ENCODE data around the gene SUPT20HL2. TPM values are rescaled to one million over a fixed set of nuclear protein-coding genes. Genes with fewer than 3 reads are reported as not detected.
"Not testable (repeated sequence)": the region's sequence is repeated elsewhere in the genome, so short reads cannot be mapped to it uniquely, and the experiment has no call there.

SUPT20HL2 gene
- total and polyA plus RNA-seq, 5 donors, result not detected

- intact Hi-C loops (cut with DNase I); H3K9me3 ChIP-seq (ENCODE audit: control insufficient read depth, low read length); DNase-seq; H3K4me1 ChIP-seq (ENCODE audit: control insufficient read depth, insufficient read depth, low read length); H3K27me3 ChIP-seq (ENCODE audit: control insufficient read depth, insufficient read depth); H3K27ac ChIP-seq (ENCODE audit: low read length); ATAC-seq; H3K4me3 ChIP-seq (ENCODE audit: low read length): not testable (repeated sequence)
- WGBS, result 93% methylated on average over 6 of the region's 6 CpGs
Measured at GRCh38 chrX:24309580-24310374, 4.1 kb downstream of the SUPT20HL2 start.

- 89% methylated on average over 4 of the region's 4 CpGs for WGBS
- DNase-seq; intact Hi-C loops (cut with DNase I): not testable (repeated sequence)
Measured at GRCh38 chrX:24308803-24309202, 5.1 kb downstream of the SUPT20HL2 start.

GRCh38 chrX:24306440-24306839, 7.4 kb downstream of the SUPT20HL2 start:
- ATAC-seq, result no peak
- 56% methylated on average over 6 of the region's 6 CpGs for WGBS
- no peaks in the 10 kb centered on the region for H3K9me3 ChIP-seq (ENCODE audit: control insufficient read depth, low read length)
- DNase-seq, result no peak
- H3K4me1 ChIP-seq (ENCODE audit: control insufficient read depth, insufficient read depth, low read length), result no peaks in the 10 kb centered on the region
- H3K27me3 ChIP-seq (ENCODE audit: control insufficient read depth, insufficient read depth), result no peaks in the 10 kb centered on the region
- H3K27ac ChIP-seq (ENCODE audit: low read length), result no peak overlapping the region
- intact Hi-C loops (cut with DNase I), result no loop called here
- no peak overlapping the region for H3K4me3 ChIP-seq (ENCODE audit: low read length)

More at GRCh38 chrX:24308803-24309202, 5.1 kb downstream of the SUPT20HL2 start:
- not testable (repeated sequence) for ATAC-seq; H3K27ac ChIP-seq (ENCODE audit: low read length); H3K4me1 ChIP-seq (ENCODE audit: control insufficient read depth, insufficient read depth, low read length); H3K9me3 ChIP-seq (ENCODE audit: control insufficient read depth, low read length); H3K4me3 ChIP-seq (ENCODE audit: low read length); H3K27me3 ChIP-seq (ENCODE audit: control insufficient read depth, insufficient read depth)

- DNase-seq (peak in 2 of 3 donors; percentile 77 to 80), ATAC-seq (peak; percentile 58 to 59)
- 45% methylated on average over 6 of the region's 7 CpGs for WGBS
Measured at GRCh38 chrX:24305905-24306304, 8.0 kb downstream of the SUPT20HL2 start.

GRCh38 chrX:24301806-24302205, 12.1 kb downstream of the SUPT20HL2 start:
- H3K9me3 ChIP-seq (ENCODE audit: control insufficient read depth, low read length), result no peaks in the 10 kb centered on the region
- no peaks in the 10 kb centered on the region for H3K27me3 ChIP-seq (ENCODE audit: control insufficient read depth, insufficient read depth)
- H3K4me1 ChIP-seq (ENCODE audit: control insufficient read depth, insufficient read depth, low read length), result no peaks in the 10 kb centered on the region
- intact Hi-C loops (cut with DNase I), result no loop called here
- H3K27ac ChIP-seq (ENCODE audit: low read length), result no peak overlapping the region
- no peak overlapping the region for H3K4me3 ChIP-seq (ENCODE audit: low read length)
- whole genome bisulfite sequencing, result 94% methylated on average over 2 of the region's 2 CpGs
- ATAC-seq, result no peak
- DNase-seq, result no peak

More at GRCh38 chrX:24305905-24306304, 8.0 kb downstream of the SUPT20HL2 start:
- no peaks in the 10 kb centered on the region for H3K4me1 ChIP-seq (ENCODE audit: control insufficient read depth, insufficient read depth, low read length)
- intact Hi-C loops (cut with DNase I), result no loop called here
- H3K27me3 ChIP-seq (ENCODE audit: control insufficient read depth, insufficient read depth), result no peaks in the 10 kb centered on the region
- no peak overlapping the region for H3K27ac ChIP-seq (ENCODE audit: low read length)
- H3K4me3 ChIP-seq (ENCODE audit: low read length), result no peak overlapping the region
- no peaks in the 10 kb centered on the region for H3K9me3 ChIP-seq (ENCODE audit: control insufficient read depth, low read length)

GRCh38 chrX:24301060-24301459, 12.8 kb downstream of the SUPT20HL2 start:
- no peak overlapping the region for H3K4me3 ChIP-seq (ENCODE audit: low read length)
- no peak for DNase-seq
- H3K27me3 ChIP-seq (ENCODE audit: control insufficient read depth, insufficient read depth), result no peaks in the 10 kb centered on the region
- H3K27ac ChIP-seq (ENCODE audit: low read length), result no peak overlapping the region
- H3K4me1 ChIP-seq (ENCODE audit: control insufficient read depth, insufficient read depth, low read length), result no peaks in the 10 kb centered on the region
- WGBS, result 85% methylated on average over 1 of the region's 1 CpG
- ATAC-seq, result no peak
- intact Hi-C loops (cut with DNase I), result no loop called here
- H3K9me3 ChIP-seq (ENCODE audit: control insufficient read depth, low read length), result no peaks in the 10 kb centered on the region

GRCh38 chrX:24298191-24298590, 15.7 kb downstream of the SUPT20HL2 start:
- Histone ChIP-seq H3K9me3 (ENCODE audit: control insufficient read depth, low read length) (no peaks in the 10 kb centered on the region), H3K27me3 (ENCODE audit: control insufficient read depth, insufficient read depth) (no peaks in the 10 kb centered on the region), H3K4me3 (ENCODE audit: low read length) (no peak overlapping the region), H3K27ac (ENCODE audit: low read length) (no peak overlapping the region), H3K4me1 (ENCODE audit: control insufficient read depth, insufficient read depth, low read length) (no peaks in the 10 kb centered on the region)
- intact Hi-C loops (cut with DNase I), result no loop called here
- 58% methylated on average over 3 of the region's 3 CpGs for WGBS
- DNase-seq (no peak), ATAC-seq (no peak)

GRCh38 chrX:24294619-24295018, 19.2 kb downstream of the SUPT20HL2 start:
- no peak overlapping the region for H3K4me3 ChIP-seq (ENCODE audit: low read length)
- no peak for ATAC-seq
- H3K9me3 ChIP-seq (ENCODE audit: control insufficient read depth, low read length), result no peaks in the 10 kb centered on the region
- DNase-seq, result peak in 2 of 3 donors; percentile 56 to 69
- intact Hi-C loops (cut with DNase I), result no loop called here
- WGBS, result 44% methylated on average over 13 of the region's 13 CpGs
- H3K4me1 ChIP-seq (ENCODE audit: control insufficient read depth, insufficient read depth, low read length), result peaks cover 4% of the 10 kb centered on the region
- no peaks in the 10 kb centered on the region for H3K27me3 ChIP-seq (ENCODE audit: control insufficient read depth, insufficient read depth)
- no peak overlapping the region for H3K27ac ChIP-seq (ENCODE audit: low read length)

GRCh38 chrX:24293412-24293811, 20.5 kb downstream of the SUPT20HL2 start:
- no peak for DNase-seq
- 69% methylated on average over 4 of the region's 4 CpGs for WGBS

GRCh38 chrX:24292353-24292752, 21.5 kb downstream of the SUPT20HL2 start:
- 62% methylated on average over 4 of the region's 4 CpGs for WGBS
- Histone ChIP-seq H3K4me1 (ENCODE audit: control insufficient read depth, insufficient read depth, low read length) (peaks cover 4% of the 10 kb centered on the region), H3K27ac (ENCODE audit: low read length) (peak overlapping the region; percentile 27), H3K27me3 (ENCODE audit: control insufficient read depth, insufficient read depth) (no peaks in the 10 kb centered on the region), H3K4me3 (ENCODE audit: low read length) (no peak overlapping the region), H3K9me3 (ENCODE audit: control insufficient read depth, low read length) (no peaks in the 10 kb centered on the region)
- DNase-seq, result no peak
- peak in 1 of 2 donors; percentile 55 for ATAC-seq
- intact Hi-C loops (cut with DNase I), result no loop called here

More at GRCh38 chrX:24293412-24293811, 20.5 kb downstream of the SUPT20HL2 start:
- no peak for ATAC-seq
- H3K4me3 ChIP-seq (ENCODE audit: low read length), result no peak overlapping the region
- no peak overlapping the region for H3K27ac ChIP-seq (ENCODE audit: low read length)
- no peaks in the 10 kb centered on the region for H3K9me3 ChIP-seq (ENCODE audit: control insufficient read depth, low read length)
- peaks cover 4% of the 10 kb centered on the region for H3K4me1 ChIP-seq (ENCODE audit: control insufficient read depth, insufficient read depth, low read length)
- intact Hi-C loops (cut with DNase I), result no loop called here
- no peaks in the 10 kb centered on the region for H3K27me3 ChIP-seq (ENCODE audit: control insufficient read depth, insufficient read depth)

- no peaks in the 10 kb centered on the region for H3K27me3 ChIP-seq (ENCODE audit: control insufficient read depth, insufficient read depth)
- H3K4me1 ChIP-seq (ENCODE audit: control insufficient read depth, insufficient read depth, low read length), result no peaks in the 10 kb centered on the region
- intact Hi-C loops (cut with DNase I), result no loop called here
- no peak overlapping the region for H3K27ac ChIP-seq (ENCODE audit: low read length)
- H3K9me3 ChIP-seq (ENCODE audit: control insufficient read depth, low read length), result no peaks in the 10 kb centered on the region
- DNase-seq (no peak), ATAC-seq (no peak)
- 77% methylated on average over 5 of the region's 5 CpGs for WGBS
- H3K4me3 ChIP-seq (ENCODE audit: low read length), result no peak overlapping the region
Measured at GRCh38 chrX:24285082-24285481, 28.8 kb downstream of the SUPT20HL2 start.

Measured in right cardiac atrium (tissue), 5 donors.